Kidney (tissue), 14 donors: ENCODE results near the gene NAPSA. TPM values are rescaled to one million over a fixed set of nuclear protein-coding genes. Genes with fewer than 3 reads are reported as not detected.
"Not testable (repeated sequence)": the region's sequence is repeated elsewhere in the genome, so short reads cannot be mapped to it uniquely, and the experiment has no call there.

Source experiments
- DNase-seq, 5 donors: peaks; one replicate each; pipeline ENCODE4 v3.0.0-alpha.2; 2013 to 2020
- FAIRE-seq: peaks from 2 replicates; lab custom pipeline; 2012; peaks lifted over from hg19 to GRCh38; lab: Jason Lieb, UNC
- H3K27ac ChIP-seq, 2 donors: one replicate each; pipeline ENCODE4 v1.7.0; 2013; ENCODE audit warnings: low read depth in 2 of 2, low read length in 2 of 2, inconsistent platforms in 1 of 2
- H3K27me3 ChIP-seq: one replicate; pipeline ENCODE4 v1.7.1; 2013; ENCODE audit warnings: low read length, inconsistent platforms; ENCODE audit not compliant: control insufficient read depth, insufficient read depth
- H3K36me3 ChIP-seq, 3 donors: one replicate each; pipeline versions ENCODE4 v1.7.0 to v1.7.1; 2013; ENCODE audit warnings: low read length in 3 of 3, control low read depth in 1 of 3, inconsistent platforms in 1 of 3; ENCODE audit not compliant: insufficient read depth in 3 of 3, control insufficient read depth in 2 of 3
- H3K4me1 ChIP-seq, 3 donors: one replicate each; pipeline versions ENCODE4 v1.7.0 to v1.7.1; 2013; ENCODE audit warnings: low read length in 3 of 3, inconsistent platforms in 1 of 3, low read depth in 1 of 3; ENCODE audit not compliant: control insufficient read depth in 2 of 3, insufficient read depth in 2 of 3
- H3K4me3 ChIP-seq, 3 donors: one replicate each; pipeline versions ENCODE4 v1.7.0 to v1.8.1; 2013; ENCODE audit warnings: low read length in 3 of 3, control low read depth in 1 of 3, inconsistent platforms in 1 of 3
- H3K9ac ChIP-seq, 3 donors: one replicate each; pipeline versions ENCODE4 v1.7.0 to v1.7.1; 2013; ENCODE audit warnings: low read length in 3 of 3, control low read depth in 1 of 3, inconsistent platforms in 1 of 3
- H3K9me3 ChIP-seq, 3 donors: one replicate each; pipeline versions ENCODE4 v1.7.0 to v1.7.1; 2013; ENCODE audit warnings: low read length in 3 of 3, control low read depth in 1 of 3, inconsistent platforms in 1 of 3; ENCODE audit not compliant: control insufficient read depth in 2 of 3, insufficient read depth in 1 of 3
- CTCF ChIP-seq: IDR thresholded peaks from 3 replicates; pipeline ENCODE4 v1.5.1; 2012; ENCODE audit warnings: mild to moderate bottlenecking, moderate library complexity, borderline replicate concordance; ENCODE audit not compliant: insufficient read depth; ENCODE audit errors: extremely low read depth
- intact Hi-C: fragments of 100-400 bp; cut with DNase I; formaldehyde crosslinking; loops from one replicate; pipeline ENCODE4 v1.11.1; 2022
- polyA plus RNA-seq: library from polyadenylated mRNA; stranded (reverse); fragments of 350-450 nt; fragmentation: Illumina TruSeq; extraction: RNeasy Lipid Tissue Mini Kit (QIAGEN cat#74804); gene quantifications from one replicate; pipeline ENCODE4 v1.2.3, GENCODE V29; 2014; ENCODE audit warnings: low read depth, low replicate concordance; ENCODE audit not compliant: insufficient read depth
- total RNA-seq: library from RNA; stranded (reverse); fragmentation: NEBNext Ultra II Directional; extraction: Animal tissue kit (Norgen Biotek cat#: 25700); gene quantifications from one replicate; pipeline ENCODE4 v1.2.1, GENCODE V29; 2021
- donor health status: control.
- donor health status: control.
- donor health status: control.
- donor health status: control.
- donor health status: control.
- donor health status: DM: yes; HTN: yes; CAD: no.
- donor health status: Normal renal cell carcinoma (clear cell type).

Gene NAPSA
- total and polyA plus RNA-seq, 2 donors from 2014 or later, result 217 to 268 TPM

- no peak for TF ChIP-seq CTCF
- no peaks in the 10 kb centered on the region for H3K36me3 ChIP-seq
- no peak overlapping the region for H3K4me3 ChIP-seq
- no peaks in the 10 kb centered on the region for H3K9me3 ChIP-seq
- intact Hi-C loops, result no loop called here
- DNase-seq, result no peak
- FAIRE-seq, result no peak
- no peak overlapping the region for H3K27ac ChIP-seq
- H3K9ac ChIP-seq, result no peak overlapping the region
- H3K4me1 ChIP-seq, result peaks cover 0 to 6% (median 2%) of the 10 kb centered on the region in 3 donors
- no peaks in the 10 kb centered on the region for H3K27me3 ChIP-seq
Observed at GRCh38 chr19:50356691-50357177, 8.7 kb downstream of the NAPSA start.

GRCh38 chr19:50353487-50353880, 12.0 kb downstream of the NAPSA start:
- FAIRE-seq, H3K36me3 ChIP-seq, intact Hi-C loops, H3K4me3 ChIP-seq, H3K27me3 ChIP-seq, DNase-seq, H3K27ac ChIP-seq, H3K9ac ChIP-seq, H3K9me3 ChIP-seq: not testable (repeated sequence)
- peaks cover 0 to 22% (median 6%) of the 10 kb centered on the region in 3 donors for H3K4me1 ChIP-seq

GRCh38 chr19:50352242-50352641, 13.2 kb downstream of the NAPSA start:
- Histone ChIP-seq H3K9me3 (no peaks in the 10 kb centered on the region), H3K9ac (no peak overlapping the region), H3K36me3 (no peaks in the 10 kb centered on the region), H3K4me3 (no peak overlapping the region), H3K27me3 (no peaks in the 10 kb centered on the region), H3K4me1 (peaks cover 0 to 22% (median 4%) of the 10 kb centered on the region in 3 donors), H3K27ac (peak overlapping the region in 1 of 2 donors; percentile 9)
- DNase-seq (no peak), FAIRE-seq (no peak)
- intact Hi-C loops, result no loop called here
- no peak for TF ChIP-seq CTCF

- TF ChIP-seq CTCF, result no peak
- no peak for FAIRE-seq
- no peak overlapping the region for H3K9ac ChIP-seq
- intact Hi-C loops, result no loop called here
- peaks cover 0 to 22% (median 4%) of the 10 kb centered on the region in 3 donors for H3K4me1 ChIP-seq
- peak overlapping the region; percentile 78 to 79 for H3K27ac ChIP-seq
- H3K4me3 ChIP-seq, result no peak overlapping the region
- peaks cover 0 to 2% (median 0%) of the 10 kb centered on the region in 3 donors for H3K36me3 ChIP-seq
- H3K9me3 ChIP-seq, result peaks cover 0 to 6% (median 0%) of the 10 kb centered on the region in 3 donors
- peak in 1 of 5 donors; percentile 15 for DNase-seq
- H3K27me3 ChIP-seq, result no peaks in the 10 kb centered on the region
Observed at GRCh38 chr19:50349277-50350057, 16.0 kb downstream of the NAPSA start.

GRCh38 chr19:50347089-50347581, 18.3 kb downstream of the NAPSA start:
- H3K27me3 ChIP-seq, H3K9me3 ChIP-seq, H3K36me3 ChIP-seq, intact Hi-C loops, FAIRE-seq, DNase-seq, H3K9ac ChIP-seq: not testable (repeated sequence)
- Histone ChIP-seq H3K27ac (peak overlapping the region; percentile 44 to 68), H3K4me3 (peak overlapping the region in 1 of 3 donors; percentile 2), H3K4me1 (peaks cover 0 to 22% (median 4%) of the 10 kb centered on the region in 3 donors)
